ENCODE results near the gene ETF1. TPM values are rescaled to one million over a fixed set of nuclear protein-coding genes. Genes with fewer than 3 reads are reported as not detected.
A peak's percentile ranks its signal among the peaks of the same experiment; 100 is the strongest.

Gene ETF1
- total and polyA plus RNA-seq, 9 of the 15 experiments (the other 6 are each of a cell fraction or from before 2014, with no cell fraction given), result 53.7 to 209 (median 164) TPM

DNA sequence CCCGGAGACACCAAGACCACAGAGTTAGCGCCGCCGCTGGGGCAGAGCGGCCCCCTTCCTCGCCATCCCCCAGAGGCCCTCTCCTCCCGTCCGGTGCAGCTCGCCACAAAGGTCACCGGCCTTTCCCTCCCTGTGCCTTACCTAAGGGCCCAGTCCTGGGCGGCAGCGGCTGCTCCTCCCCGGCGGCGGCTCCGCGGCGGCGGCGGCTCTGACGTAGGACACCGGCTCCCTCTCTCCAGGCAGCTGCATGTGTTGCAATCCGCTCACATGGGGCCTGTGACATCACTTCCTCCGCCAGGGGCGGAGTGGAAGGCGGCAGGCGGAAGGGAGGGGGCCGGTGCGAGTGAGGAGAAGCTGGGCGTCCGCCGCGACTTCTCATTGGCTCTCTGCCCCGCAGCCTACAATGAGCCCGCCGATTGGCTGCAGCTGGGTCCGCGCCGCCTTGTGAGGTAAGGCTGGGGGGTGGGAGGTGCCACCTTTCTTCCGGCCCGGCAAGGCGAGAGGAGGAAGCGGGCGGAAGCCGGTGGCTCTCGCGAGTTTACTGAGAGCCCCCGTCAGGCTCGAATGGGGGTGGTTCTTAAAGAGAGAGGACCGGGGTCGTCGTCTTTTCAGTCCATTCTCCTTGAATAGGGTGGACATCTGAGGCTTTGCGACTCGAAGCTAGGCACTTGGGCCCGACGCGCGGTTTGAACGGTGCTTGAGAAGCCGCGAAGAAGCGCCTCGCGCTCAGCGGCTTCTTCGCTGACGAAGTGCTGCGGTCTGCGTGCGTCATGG is at the start of gene ETF1 (continued):
- TF ChIP-seq, protein P1, sequence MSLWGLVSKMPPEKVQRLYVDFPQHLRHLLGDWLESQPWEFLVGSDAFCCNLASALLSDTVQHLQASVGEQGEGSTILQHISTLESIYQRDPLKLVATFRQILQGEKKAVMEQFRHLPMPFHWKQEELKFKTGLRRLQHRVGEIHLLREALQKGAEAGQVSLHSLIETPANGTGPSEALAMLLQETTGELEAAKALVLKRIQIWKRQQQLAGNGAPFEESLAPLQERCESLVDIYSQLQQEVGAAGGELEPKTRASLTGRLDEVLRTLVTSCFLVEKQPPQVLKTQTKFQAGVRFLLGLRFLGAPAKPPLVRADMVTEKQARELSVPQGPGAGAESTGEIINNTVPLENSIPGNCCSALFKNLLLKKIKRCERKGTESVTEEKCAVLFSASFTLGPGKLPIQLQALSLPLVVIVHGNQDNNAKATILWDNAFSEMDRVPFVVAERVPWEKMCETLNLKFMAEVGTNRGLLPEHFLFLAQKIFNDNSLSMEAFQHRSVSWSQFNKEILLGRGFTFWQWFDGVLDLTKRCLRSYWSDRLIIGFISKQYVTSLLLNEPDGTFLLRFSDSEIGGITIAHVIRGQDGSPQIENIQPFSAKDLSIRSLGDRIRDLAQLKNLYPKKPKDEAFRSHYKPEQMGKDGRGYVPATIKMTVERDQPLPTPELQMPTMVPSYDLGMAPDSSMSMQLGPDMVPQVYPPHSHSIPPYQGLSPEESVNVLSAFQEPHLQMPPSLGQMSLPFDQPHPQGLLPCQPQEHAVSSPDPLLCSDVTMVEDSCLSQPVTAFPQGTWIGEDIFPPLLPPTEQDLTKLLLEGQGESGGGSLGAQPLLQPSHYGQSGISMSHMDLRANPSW (CRISPR knock-in tag; IDR thresholded peaks at IDR 0.05), result no peak
- TF ChIP-seq EP300 (IDR thresholded peaks at IDR 0.05; ENCODE audit: low read length) (0 out of 2 replicates have a peak, but pooled peaks have one; percentile 13), NONO (IDR thresholded peaks at IDR 0.05; ENCODE audit: low read depth in 2 of 2, low read length in 1 of 2) (no peak; a peak in 1 of 4 replicates), MTA2 (IDR thresholded peaks at IDR 0.05; ENCODE audit: low read depth) (no peak), SPI1 (IDR thresholded peaks at IDR 0.05; ENCODE audit: borderline replicate concordance, low read depth, low read length) (peak; percentile 48; the same call in 1 of the 2 replicates), SREBF2 (CRISPR knock-in tag; IDR thresholded peaks at IDR 0.05) (no peak), ESRRA (IDR thresholded peaks at IDR 0.05; ENCODE audit: borderline replicate concordance, low read depth) (peak; percentile 76), MEF2A (IDR thresholded peaks at IDR 0.05; ENCODE audit: control insufficient read depth, low read depth, low read length) (0 out of 2 replicates have a peak, but pooled peaks have one; percentile 15), KDM5B (IDR thresholded peaks at IDR 0.05; ENCODE audit: insufficient replicate concordance, low read depth, low read length) (peak; percentile 81), BCOR (IDR thresholded peaks at IDR 0.05) (0 out of 2 replicates have a peak, but pooled peaks have one; percentile 25), MXI1 (IDR thresholded peaks at IDR 0.05; ENCODE audit: low read depth, low read length) (peak; percentile 58), ZNF121 (CRISPR knock-in tag; conservative IDR thresholded peaks at IDR 0.05) (no peak), FOXM1 (IDR thresholded peaks at IDR 0.05; ENCODE audit: low read depth) (peak; percentile 69; the same call in 1 of the 2 replicates), FOXM1 (CRISPR knock-in tag; IDR thresholded peaks at IDR 0.05; ENCODE audit: low read depth) (peak; percentile 62; the same call in 1 of the 2 replicates), GABPA (tag; conservative IDR thresholded peaks at IDR 0.05; ENCODE audit: low read depth) (peak; percentile 98), HDAC2 (IDR thresholded peaks at IDR 0.05) (0 out of 2 replicates have a peak, but pooled peaks have one; percentile 19)
- TF ChIP-seq, protein P2, sequence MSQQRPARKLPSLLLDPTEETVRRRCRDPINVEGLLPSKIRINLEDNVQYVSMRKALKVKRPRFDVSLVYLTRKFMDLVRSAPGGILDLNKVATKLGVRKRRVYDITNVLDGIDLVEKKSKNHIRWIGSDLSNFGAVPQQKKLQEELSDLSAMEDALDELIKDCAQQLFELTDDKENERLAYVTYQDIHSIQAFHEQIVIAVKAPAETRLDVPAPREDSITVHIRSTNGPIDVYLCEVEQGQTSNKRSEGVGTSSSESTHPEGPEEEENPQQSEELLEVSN (IDR thresholded peaks at IDR 0.05; ENCODE audit: borderline replicate concordance in 1 of 2, extremely low read depth in 1 of 2, insufficient read depth in 1 of 2, insufficient read length in 1 of 2, low read depth in 1 of 2, low read length in 1 of 2, poor library complexity in 1 of 2, severe bottlenecking in 1 of 2), result peak in 1 of 2 experiments; percentile 18
